ENCODE data around the gene FUCA1.
"Not testable (repeated sequence)": the region's sequence is repeated elsewhere in the genome, so short reads cannot be mapped to it uniquely, and the experiment has no call there.

DNA sequence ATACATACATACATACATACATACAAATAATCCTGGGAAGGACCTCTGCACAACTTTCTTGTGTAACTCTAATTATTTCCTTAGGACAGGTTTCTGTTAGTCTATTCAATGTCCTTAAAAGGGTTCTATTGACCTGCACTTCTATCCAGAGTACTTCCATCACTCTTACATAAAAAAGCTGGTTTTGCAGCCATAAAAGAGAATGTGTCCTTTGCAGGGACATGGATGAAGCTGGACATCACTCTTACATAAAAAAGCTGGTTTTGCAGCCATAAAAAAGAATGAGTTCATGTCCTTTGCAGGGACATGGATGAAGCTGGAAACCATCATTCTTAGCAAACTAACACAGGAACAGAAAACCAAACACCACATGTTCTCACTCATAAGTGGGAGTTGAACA, 16.7 kb downstream of the FUCA1 start:
- TF ChIP-seq CTCF (IDR thresholded peaks at IDR 0.05); POLR2AphosphoS5 (IDR thresholded peaks at IDR 0.05; ENCODE audit: low read depth, low read length); SIN3A (IDR thresholded peaks at IDR 0.05; ENCODE audit: borderline replicate concordance, insufficient read depth, low read depth, low read length): not testable (repeated sequence)
